MM.1S (cell line): Measurements from ENCODE around the gene BICDL1.

Experiments
- DNase-seq: peaks from one replicate; pipeline ENCODE4 v3.0.0-alpha.2; 2015
- H2AFZ ChIP-seq: fragments of 300-600 bp; sonication (generic); 2 replicates; pipeline ENCODE4 v1.6.0; 2016; ENCODE audit warnings: antibody characterized with exemption, low read length
- H3F3A ChIP-seq: fragments of 300-600 bp; sonication (generic); 2 replicates; pipeline ENCODE4 v1.6.1; 2016; ENCODE audit warnings: mild to moderate bottlenecking, antibody characterized with exemption, low read length, moderate library complexity, mixed read lengths; ENCODE audit not compliant: insufficient read depth
- H3K27ac ChIP-seq: fragments of 300-600 bp; sonication (generic); 2 replicates; pipeline ENCODE4 v1.5.1; 2016; ENCODE audit warnings: mild to moderate bottlenecking, low read length
- H3K27me3 ChIP-seq: fragments of 300-600 bp; sonication (generic); replicated peaks from 2 replicates; pipeline ENCODE4 v1.6.0; 2016; ENCODE audit warnings: low read length; ENCODE audit not compliant: insufficient read depth
- H3K36me3 ChIP-seq: fragments of 300-600 bp; sonication (generic); replicated peaks from 2 replicates; pipeline ENCODE4 v1.6.1; 2016; ENCODE audit warnings: mild to moderate bottlenecking, low read length, mixed read lengths; ENCODE audit not compliant: insufficient read depth
- H3K4me1 ChIP-seq: fragments of 300-600 bp; sonication (generic); 2 replicates; pipeline ENCODE4 v1.6.1; 2016; ENCODE audit warnings: low read length, mixed read lengths
- H3K4me2 ChIP-seq: fragments of 300-600 bp; sonication (generic); 2 replicates; pipeline ENCODE4 v1.6.0; 2016; ENCODE audit warnings: low read depth, low read length
- H3K4me3 ChIP-seq: fragments of 300-600 bp; sonication (generic); 2 replicates; pipeline ENCODE4 v1.5.1; 2016; ENCODE audit warnings: low read length, mixed read lengths
- H3K79me2 ChIP-seq: fragments of 300-600 bp; sonication (generic); 2 replicates; pipeline ENCODE4 v1.6.1; 2016; ENCODE audit warnings: mixed run types, low read length, mixed read lengths
- H3K9ac ChIP-seq: fragments of 300-600 bp; sonication (generic); 2 replicates; pipeline ENCODE4 v1.6.1; 2016; ENCODE audit warnings: low read length, mixed read lengths
- H3K9me2 ChIP-seq: fragments of 300-600 bp; sonication (generic); replicated peaks from 2 replicates; pipeline ENCODE4 v1.6.1; 2016; ENCODE audit warnings: mild to moderate bottlenecking, low read length, mixed read lengths; ENCODE audit not compliant: insufficient read depth
- H3K9me3 ChIP-seq: fragments of 300-600 bp; sonication (generic); replicated peaks from 2 replicates; pipeline ENCODE4 v1.6.1; 2016; ENCODE audit warnings: mild to moderate bottlenecking, low read length, mixed read lengths; ENCODE audit not compliant: insufficient read depth
- H4K20me1 ChIP-seq: fragments of 300-600 bp; sonication (generic); 2 replicates; pipeline ENCODE4 v1.6.1; 2016; ENCODE audit warnings: mild to moderate bottlenecking, low read length, moderate library complexity, mixed read lengths; ENCODE audit not compliant: insufficient read depth
- CTCF ChIP-seq: fragments of 300-600 bp; sonication (generic); IDR thresholded peaks from 2 replicates; pipeline ENCODE4 v1.5.1; 2016; ENCODE audit warnings: antibody characterized with exemption, low read length, mixed read lengths
- EZH2 ChIP-seq: fragments of 300-600 bp; sonication (generic); optimal IDR thresholded peaks from 2 replicates; pipeline ENCODE3; 2017; ENCODE audit warnings: low read depth, mild to moderate bottlenecking, antibody characterized with exemption, low read length, mixed read lengths
- EZH2phosphoT487 ChIP-seq: fragments of 300-600 bp; sonication (generic); IDR thresholded peaks from 2 replicates; pipeline ENCODE4 v1.6.1; 2018; ENCODE audit warnings: antibody characterized with exemption, low read length

The BICDL1 gene

GRCh38 chr12:120098756-120099470 lies 109.9 kb downstream of the BICDL1 start:
- Histone ChIP-seq H3F3A (peaks cover 5% of the 10 kb centered on the region; the same call in 1 of the 2 replicates), H3K36me3 (no peaks in the 10 kb centered on the region; the same call in 1 of the 2 replicates), H3K4me2 (no peak overlapping the region), H3K4me3 (no peak overlapping the region), H3K27ac (no peak overlapping the region), H3K4me1 (peaks cover 15% of the 10 kb centered on the region), H2AFZ (no peak overlapping the region), H4K20me1 (no peaks in the 10 kb centered on the region), H3K79me2 (peaks cover 51% of the 10 kb centered on the region), H3K9me2 (no peaks in the 10 kb centered on the region), H3K9me3 (no peaks in the 10 kb centered on the region), H3K9ac (no peak overlapping the region), H3K27me3 (no peaks in the 10 kb centered on the region)
- no peak for DNase-seq
- TF ChIP-seq EZH2 (no peak), EZH2phosphoT487 (no peak), CTCF (no peak)

GRCh38 chr12:120099738-120100137 lies 110.7 kb downstream of the BICDL1 start:
- H3K79me2 ChIP-seq, result peaks cover 52% of the 10 kb centered on the region
- no peaks in the 10 kb centered on the region for H3K27me3 ChIP-seq
- no peak overlapping the region for H3K27ac ChIP-seq

GRCh38 chr12:120100630-120101029 lies 111.6 kb downstream of the BICDL1 start:
- Histone ChIP-seq H3K79me2 (peaks cover 59% of the 10 kb centered on the region), H3F3A (peaks cover 5% of the 10 kb centered on the region; the same call in 1 of the 2 replicates), H3K4me2 (peak overlapping the region; percentile 73), H3K4me3 (no peak overlapping the region), H3K27ac (peak overlapping the region; percentile 73; the same call in 1 of the 2 replicates), H4K20me1 (no peaks in the 10 kb centered on the region), H2AFZ (no peak overlapping the region), H3K27me3 (no peaks in the 10 kb centered on the region), H3K9ac (peak overlapping the region; percentile 49; the same call in 1 of the 2 replicates), H3K36me3 (no peaks in the 10 kb centered on the region; the same call in 1 of the 2 replicates), H3K4me1 (peaks cover 15% of the 10 kb centered on the region), H3K9me2 (no peaks in the 10 kb centered on the region), H3K9me3 (no peaks in the 10 kb centered on the region)
- TF ChIP-seq CTCF, result no peak
- TF ChIP-seq EZH2phosphoT487, result no peak
- TF ChIP-seq EZH2, result no peak
- no peak for DNase-seq

More at GRCh38 chr12:120099738-120100137, 110.7 kb downstream of the BICDL1 start:
- Histone ChIP-seq H3K4me3 (no peak overlapping the region), H3K4me1 (peaks cover 15% of the 10 kb centered on the region), H3K36me3 (no peaks in the 10 kb centered on the region; the same call in 1 of the 2 replicates), H3F3A (peaks cover 5% of the 10 kb centered on the region; the same call in 1 of the 2 replicates), H4K20me1 (no peaks in the 10 kb centered on the region), H3K9me3 (no peaks in the 10 kb centered on the region), H3K9me2 (no peaks in the 10 kb centered on the region), H2AFZ (no peak overlapping the region), H3K9ac (no peak overlapping the region), H3K4me2 (no peak overlapping the region)
- DNase-seq, result no peak
- TF ChIP-seq CTCF, result no peak
- TF ChIP-seq EZH2, result no peak
- TF ChIP-seq EZH2phosphoT487, result no peak
